ENCODE measurements around the gene SLC25A6. TPM values are rescaled to one million over a fixed set of nuclear protein-coding genes. Genes with fewer than 3 reads are reported as not detected.
A peak's percentile ranks its signal among the peaks of the same experiment; 100 is the strongest.

SLC25A6 gene
- total RNA-seq, 4 donors from 2014 or later, result 342 to 468 (median 415) TPM

DNA sequence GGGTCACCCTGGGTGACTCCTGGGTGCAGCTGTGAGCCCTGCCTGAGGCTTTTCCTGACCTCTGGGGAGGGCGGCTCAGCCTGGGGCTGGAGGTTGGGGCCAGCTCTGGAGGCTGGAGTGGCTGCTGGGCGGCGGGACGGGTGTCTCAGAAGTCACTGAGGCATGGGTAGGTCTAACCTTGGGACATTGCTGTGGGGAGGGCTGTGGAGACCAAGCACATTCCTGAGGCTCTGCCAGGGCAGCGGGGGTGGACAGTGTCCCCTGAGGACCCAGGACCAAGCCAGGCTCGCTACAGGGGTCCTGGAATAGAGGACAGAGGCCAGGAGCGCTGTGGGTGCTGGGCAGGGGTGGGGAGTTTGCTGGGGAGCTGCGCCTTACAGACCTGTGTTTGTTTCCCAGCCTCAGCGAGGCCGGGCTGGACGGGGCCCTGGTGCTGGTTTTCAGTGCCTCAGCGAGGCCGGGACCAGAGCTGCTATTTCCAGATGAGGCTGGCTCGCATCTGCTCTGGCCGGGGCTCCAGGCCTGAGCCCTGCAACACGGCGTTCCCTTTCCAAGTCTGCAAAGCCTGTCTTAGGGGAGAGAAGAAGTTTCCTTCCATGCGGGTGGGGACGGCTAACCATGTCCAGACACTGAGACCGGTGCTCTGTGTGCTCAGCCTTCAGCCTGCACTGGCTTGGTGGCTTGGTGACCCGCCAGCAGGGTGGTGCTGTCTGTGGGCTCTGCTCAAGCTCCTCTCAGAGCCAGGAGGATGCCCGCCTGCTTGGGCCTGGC, 3.0 kb upstream of the SLC25A6 start:
- DNase-seq (ENCODE audit: low spot score), result no peak
- TF ChIP-seq, protein P1, sequence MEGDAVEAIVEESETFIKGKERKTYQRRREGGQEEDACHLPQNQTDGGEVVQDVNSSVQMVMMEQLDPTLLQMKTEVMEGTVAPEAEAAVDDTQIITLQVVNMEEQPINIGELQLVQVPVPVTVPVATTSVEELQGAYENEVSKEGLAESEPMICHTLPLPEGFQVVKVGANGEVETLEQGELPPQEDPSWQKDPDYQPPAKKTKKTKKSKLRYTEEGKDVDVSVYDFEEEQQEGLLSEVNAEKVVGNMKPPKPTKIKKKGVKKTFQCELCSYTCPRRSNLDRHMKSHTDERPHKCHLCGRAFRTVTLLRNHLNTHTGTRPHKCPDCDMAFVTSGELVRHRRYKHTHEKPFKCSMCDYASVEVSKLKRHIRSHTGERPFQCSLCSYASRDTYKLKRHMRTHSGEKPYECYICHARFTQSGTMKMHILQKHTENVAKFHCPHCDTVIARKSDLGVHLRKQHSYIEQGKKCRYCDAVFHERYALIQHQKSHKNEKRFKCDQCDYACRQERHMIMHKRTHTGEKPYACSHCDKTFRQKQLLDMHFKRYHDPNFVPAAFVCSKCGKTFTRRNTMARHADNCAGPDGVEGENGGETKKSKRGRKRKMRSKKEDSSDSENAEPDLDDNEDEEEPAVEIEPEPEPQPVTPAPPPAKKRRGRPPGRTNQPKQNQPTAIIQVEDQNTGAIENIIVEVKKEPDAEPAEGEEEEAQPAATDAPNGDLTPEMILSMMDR (IDR thresholded peaks at IDR 0.05), result no peak
- ATAC-seq (ENCODE audit: low FRiP score), result no peak

DNA sequence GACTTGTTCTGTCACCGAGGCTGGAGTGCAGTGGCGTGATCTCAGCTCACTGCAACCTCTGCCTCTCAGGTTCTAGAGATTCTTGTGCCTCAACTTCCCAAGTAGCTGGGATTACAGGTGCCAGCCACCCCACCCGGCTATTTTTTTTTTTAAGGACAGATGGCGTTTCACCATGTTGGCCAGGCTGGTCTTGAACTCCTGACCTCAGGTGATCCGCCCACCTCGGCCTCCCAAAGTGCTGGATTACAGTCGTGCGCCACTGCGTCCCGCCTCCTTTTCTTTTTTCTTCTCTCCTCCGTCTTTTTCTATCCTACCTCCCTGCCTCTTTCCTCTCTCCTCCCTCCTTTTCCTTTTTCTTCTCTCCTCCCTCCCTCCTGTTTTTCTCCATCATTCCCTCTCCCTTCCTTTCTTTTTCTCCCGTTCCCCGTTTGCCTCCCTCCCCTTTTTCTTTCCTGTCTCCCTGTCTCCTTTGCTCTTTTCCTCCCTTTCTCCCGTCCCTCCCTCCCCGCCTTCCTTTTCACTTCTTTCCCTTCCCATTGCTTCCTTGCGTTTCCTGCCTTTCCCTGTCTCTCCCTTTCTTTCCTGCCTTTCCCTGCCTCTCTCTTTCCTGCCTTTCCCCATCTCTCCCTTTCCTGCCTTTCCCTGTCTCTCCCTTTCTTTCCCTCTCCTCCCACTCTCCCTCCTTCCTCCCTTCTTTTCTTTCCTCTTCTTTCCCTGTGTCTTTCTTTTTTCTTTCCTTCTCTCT, 2.1 kb upstream of the SLC25A6 start:
- ATAC-seq (ENCODE audit: low FRiP score) (no peak), DNase-seq (ENCODE audit: low spot score) (no peak)
- TF ChIP-seq, protein P1 (IDR thresholded peaks at IDR 0.05), result no peak

DNA sequence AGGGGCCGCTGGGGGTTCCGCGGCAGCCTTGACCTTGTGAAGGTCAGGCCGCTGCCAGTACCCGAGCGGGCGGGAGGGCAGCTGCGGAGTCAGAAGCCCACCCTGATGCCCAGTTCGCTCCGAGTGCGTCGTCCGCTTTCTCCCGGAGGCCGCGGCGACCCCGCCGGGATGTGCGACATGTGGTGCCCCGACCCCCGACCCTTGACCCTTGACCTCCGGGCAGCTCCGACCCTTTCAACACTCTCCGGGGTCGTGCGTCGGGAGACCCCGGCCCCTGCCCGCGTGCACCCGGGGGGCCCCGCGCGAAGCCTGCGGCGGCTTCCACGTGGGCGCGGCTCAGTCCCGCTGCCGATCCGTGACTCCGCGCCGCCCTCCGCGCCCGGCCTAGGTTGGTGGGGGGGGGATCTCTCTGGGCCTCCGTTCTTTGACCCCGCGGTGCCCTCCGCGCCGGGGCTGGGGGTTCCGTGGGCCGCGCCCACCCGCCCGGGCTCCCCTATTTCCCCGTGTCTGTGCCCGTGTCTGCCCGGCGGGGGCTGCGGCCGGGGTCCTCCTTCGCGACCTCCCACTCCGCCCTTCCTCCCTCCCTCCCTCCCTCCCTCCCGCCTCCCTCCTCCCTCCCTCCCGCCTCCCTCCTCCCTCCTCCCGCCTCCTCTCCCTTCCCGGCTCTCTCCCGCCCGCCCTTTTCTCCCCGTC, 609 bp upstream of the SLC25A6 start:
- TF ChIP-seq, protein P1 (IDR thresholded peaks at IDR 0.05), result no peak
- ATAC-seq (ENCODE audit: low FRiP score), result peak; percentile 53
- peak; percentile 46 for DNase-seq (ENCODE audit: low spot score)

DNA sequence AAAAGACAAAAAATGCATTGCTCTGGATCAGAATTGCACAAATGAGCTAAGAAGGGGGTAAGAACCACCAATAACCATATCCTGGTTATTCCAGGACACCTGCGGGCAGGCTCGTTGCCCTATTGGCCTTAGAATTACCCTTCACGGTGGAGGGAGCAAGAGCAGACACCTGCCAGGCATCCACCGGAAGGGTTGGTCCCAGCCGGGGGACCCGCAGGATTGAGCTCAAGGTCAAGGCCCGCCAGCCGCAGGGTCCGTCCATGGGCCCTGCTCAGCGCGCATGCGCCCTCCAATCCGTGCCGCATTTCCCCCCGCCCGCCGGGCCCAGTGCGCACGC, 575 bp downstream of the SLC25A6 start:
- DNase-seq (ENCODE audit: low spot score) (no peak), ATAC-seq (ENCODE audit: low FRiP score) (no peak)
- TF ChIP-seq, protein P1 (IDR thresholded peaks at IDR 0.05), result no peak

DNA sequence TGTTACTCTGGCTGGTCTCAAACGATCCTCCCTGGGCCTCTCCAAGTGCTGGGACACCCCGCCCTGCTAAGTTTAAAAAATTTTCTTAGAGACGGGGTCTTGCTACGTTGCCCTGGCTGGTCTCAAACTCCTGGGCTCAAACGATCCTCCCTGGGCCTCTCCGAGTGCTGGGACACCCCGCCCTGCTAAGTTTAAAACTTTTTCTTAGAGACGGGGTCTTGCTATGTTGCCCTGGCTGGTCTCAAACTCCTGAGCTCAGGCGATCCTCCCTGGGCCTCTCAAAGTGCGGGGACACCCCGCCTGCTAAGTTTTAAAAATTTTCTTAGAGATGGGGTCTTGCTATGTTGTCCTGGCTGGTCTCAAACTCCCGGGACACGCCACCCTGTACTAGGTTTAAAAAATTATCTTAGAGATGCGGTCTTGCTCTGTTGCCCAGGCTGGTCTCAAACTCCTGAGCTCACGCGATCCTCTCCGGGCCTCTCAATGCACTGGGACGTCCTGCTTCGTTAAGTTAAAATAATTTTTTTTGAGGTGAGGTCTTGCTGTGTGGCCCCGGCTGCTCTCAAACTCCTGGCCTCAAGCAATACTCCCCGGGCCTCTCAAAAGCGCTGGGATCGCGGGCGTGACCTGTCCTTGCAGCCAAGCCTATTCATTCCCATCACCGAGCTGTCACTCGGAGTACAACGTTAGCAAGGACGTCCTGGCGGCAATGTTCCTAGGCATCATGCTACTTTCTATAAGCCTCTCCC, 1.1 kb downstream of the SLC25A6 start:
- DNase-seq (ENCODE audit: low spot score) (no peak), ATAC-seq (ENCODE audit: low FRiP score) (no peak)
- TF ChIP-seq, protein P1 (IDR thresholded peaks at IDR 0.05), result no peak

DNA sequence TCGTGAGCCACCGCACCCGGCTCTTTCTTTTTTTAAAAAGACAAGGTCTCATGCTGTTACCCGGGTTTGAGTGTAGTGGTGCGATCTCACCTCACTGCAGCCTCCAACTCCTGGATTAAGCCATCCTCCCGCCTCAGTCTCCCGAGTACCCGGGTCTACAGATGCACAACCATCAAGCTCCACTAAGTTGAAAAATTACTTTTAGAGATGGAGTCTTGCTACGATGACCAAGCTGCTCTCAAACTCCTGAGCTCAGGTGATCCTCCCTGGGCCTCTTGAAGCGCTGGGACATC, 2.0 kb downstream of the SLC25A6 start:
- no peak for DNase-seq (ENCODE audit: low spot score)
- TF ChIP-seq, protein P1 (IDR thresholded peaks at IDR 0.05), result no peak

More for the DNA sequence above, 2.0 kb downstream of the SLC25A6 start:
- no peak for ATAC-seq (ENCODE audit: low FRiP score)
